Ureter (tissue), 1 donor: ENCODE data around the gene ARFGAP3. TPM values are rescaled to one million over a fixed set of nuclear protein-coding genes. Genes with fewer than 3 reads are reported as not detected.
A peak's percentile ranks its signal among the peaks of the same experiment; 100 is the strongest.

Experiments
- DNase-seq: peaks from one replicate; pipeline ENCODE4 v3.0.0-alpha.2; 2020; ENCODE audit warnings: low spot score
- total RNA-seq: library from RNA; stranded (reverse); gene quantifications from one replicate; pipeline ENCODE4 v1.2.4, GENCODE V29; 2023
- donor health status: DM: yes; HTN: yes; CAD: no.

Gene ARFGAP3
- total RNA-seq, 1 donor from 2014 or later: 32.8 TPM

DNA sequence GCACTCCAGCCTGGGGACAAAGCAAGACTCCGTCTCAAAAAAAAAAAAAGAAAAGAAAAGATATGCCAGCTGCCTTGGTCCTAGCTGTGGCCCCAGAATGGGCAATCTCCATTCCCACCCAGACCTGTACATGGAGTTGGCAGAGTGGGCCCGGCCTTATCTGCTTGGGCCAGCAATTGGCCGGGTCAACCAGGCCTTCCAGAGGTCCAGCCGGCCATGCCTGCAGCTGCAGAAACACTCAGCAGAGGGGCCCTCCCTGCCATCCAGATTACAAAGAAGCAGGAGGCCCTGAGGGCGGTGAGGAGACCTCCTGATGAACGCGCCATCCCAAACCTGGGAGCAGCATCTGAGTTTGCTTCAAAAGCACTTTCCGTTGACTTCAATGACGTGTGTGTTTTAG is 26.9 kb upstream of the ARFGAP3 start:
- DNase-seq: no peak

- no peak for DNase-seq
These were observed 26.0 kb upstream of the ARFGAP3 start for GRCh38 chr22:42883121-42883520.

- no peak for DNase-seq
These were observed 25.0 kb upstream of the ARFGAP3 start for GRCh38 chr22:42881982-42882656.

- no peak for DNase-seq
These were observed 24.2 kb upstream of the ARFGAP3 start for GRCh38 chr22:42881298-42881697.

- no peak for DNase-seq
These were observed 23.7 kb upstream of the ARFGAP3 start for GRCh38 chr22:42880815-42881214.

DNA sequence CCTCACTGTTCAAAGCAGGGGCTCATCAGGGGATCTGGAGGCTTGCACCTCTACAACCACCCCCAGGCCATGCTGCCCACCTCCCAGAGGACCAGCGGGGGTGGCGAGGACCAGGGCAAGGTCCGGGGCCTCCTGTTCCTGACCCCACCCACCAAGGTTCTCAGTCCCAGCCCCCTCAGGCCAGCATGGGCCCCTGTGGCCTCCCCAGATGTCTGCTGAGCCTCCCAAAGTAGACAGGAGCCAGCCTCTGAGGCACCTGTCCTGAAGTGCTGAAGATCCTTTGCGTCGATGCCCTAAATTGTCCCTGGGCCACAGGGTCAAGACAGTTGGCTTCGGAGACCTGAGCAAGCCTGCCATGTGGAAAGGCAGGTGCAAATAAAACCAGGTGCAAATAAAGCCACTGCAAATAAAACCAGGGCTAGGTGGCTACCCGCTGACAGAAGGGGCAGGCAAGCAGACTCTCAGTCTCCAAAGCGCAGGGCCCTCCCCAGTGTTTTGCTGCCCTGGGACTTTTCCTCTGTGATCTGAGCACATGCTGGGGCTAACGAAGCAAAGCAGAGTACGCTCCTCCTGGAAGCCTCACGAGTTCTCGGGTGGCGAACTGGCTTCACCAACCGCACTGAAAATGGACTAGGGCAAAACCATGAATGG is 22.4 kb upstream of the ARFGAP3 start:
- no peak for DNase-seq

DNA sequence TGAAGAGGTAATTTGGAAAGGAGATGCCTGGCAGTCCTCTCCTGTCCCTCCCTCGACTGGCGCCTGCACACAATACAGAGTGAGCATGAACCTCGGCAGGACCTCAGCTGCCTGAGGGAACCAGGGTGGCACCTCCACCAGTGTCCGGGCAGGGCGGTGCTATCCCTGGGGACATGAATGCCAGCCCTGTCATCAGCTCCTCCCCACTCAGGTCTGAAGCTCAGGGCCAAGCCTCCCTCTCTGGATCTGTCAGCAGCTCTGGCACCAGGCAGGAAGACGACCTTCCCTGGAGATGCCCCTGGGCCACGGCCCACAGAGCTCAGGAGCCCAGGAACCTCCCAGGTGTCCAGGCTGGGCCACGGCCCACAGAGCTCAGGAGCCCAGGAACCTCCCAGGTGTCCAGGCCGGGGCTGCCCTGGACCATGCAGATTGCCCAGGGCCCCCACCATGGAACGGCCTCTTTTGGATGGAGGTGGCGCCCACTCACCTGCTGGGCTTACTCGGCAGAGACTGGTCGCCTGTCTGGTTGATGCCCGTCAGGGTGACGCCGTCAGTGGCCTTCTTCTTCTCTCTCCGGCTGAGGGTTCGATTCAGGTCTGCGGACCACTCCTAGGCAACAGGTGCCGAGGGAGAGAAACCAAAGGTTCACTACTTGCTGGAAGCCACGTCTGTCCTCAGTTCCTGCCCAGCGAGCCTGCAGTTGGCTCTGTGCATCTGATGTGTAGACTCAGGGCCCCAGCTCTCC is 21.7 kb upstream of the ARFGAP3 start:
- no peak for DNase-seq

GRCh38 chr22:42877597-42878340 is 20.7 kb upstream of the ARFGAP3 start:
- no peak for DNase-seq

DNA sequence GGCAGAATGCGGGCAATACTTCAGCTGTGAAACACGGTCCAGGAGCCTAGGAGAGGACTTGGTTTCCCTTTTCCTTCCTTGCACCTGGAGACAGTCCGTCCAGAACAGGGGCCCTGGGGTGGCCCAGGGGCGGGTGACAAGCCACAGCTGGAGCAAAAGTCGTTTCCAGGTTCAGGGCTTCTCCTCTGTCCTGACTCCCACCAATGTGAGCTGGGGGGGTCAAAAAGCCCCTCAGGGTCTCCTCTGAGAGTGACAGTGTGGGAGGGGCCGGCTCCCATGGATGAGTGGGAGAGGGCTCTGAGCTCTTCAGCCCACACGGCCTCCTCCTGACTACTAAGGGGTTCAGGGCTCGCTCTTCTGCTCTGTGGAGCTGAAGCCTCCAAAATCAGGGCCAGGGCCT is 20.1 kb upstream of the ARFGAP3 start:
- no peak for DNase-seq

DNA sequence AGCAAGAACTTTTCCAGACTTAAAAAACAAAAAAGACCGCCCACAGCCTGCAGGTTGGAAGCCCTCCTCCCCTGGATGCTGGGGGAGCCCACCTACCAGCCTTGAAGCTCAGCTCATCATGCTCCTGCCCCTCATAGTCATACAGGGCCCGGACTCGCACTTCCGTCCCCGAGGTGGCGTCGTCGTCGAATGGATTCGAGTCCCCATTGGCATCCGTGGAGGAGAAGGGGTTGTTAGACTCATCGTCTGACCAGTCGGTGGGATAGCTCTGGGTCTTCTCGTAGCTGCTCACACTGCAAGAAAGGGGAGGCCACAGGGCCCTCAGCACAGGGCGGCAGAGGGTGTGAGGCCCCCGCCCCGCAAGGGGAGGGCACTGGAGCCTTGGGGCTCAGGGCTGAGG is 19.0 kb upstream of the ARFGAP3 start:
- DNase-seq: no peak

DNA sequence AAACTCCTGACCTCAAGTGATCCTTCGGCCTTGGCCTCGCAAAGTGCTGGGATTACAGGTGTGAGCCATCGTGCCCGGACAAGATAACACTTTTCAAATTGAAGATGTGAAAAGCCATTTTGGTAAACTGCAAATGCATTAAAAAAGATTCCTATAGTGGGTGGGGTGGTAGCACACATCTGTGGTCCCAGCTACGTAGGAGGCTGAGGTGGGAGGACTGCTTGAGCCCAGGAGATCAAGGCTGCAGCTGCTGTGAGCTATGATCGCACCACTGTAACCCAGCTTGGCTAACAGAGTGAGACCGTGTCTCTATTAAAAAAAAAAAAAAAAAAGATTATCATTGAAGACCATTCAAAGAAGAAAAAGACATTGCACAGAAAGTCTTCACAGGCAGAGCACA is 16.9 kb upstream of the ARFGAP3 start:
- DNase-seq: no peak

DNA sequence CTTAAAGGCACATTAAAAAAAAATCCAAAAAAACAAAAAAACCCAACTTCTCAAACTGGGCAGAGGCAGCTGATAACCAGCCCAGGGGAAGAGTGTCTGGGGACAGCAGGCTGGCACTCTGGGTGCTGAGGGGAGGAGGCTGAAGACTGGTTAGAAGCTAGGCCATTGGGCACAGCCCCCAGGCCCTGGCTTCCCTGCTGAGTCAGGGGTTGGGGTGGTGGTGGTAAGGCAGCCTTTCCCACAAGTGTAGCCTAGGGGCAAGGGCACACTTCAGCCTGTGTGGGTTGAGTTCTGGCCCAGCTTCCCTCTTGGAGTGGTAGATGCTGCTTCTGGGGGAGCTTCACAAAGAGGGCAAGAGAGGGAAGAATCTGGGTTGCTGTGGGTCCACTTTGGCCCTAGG is 16.3 kb upstream of the ARFGAP3 start:
- DNase-seq: no peak

DNA sequence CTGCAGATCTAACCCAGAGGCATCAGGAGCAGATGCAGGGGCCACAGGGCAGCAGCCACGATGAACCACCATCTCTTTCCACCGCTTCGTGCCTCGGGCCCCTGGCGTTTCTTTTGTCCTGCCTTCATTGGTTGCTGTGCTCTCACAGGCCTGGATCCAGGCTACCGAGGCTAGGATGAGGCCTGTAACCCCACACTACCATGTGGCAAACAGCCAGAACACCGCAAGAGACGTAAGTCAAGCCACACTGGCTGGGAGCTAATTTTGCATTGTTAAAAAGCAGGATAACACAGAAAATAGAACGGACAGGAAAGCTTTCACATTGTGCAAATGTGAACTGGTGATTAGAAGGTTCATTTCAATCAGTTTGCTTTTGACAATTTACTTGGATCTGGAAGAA is 15.7 kb upstream of the ARFGAP3 start:
- DNase-seq: no peak

- no peak for DNase-seq
These were observed 14.3 kb upstream of the ARFGAP3 start for GRCh38 chr22:42871146-42872050.

DNA sequence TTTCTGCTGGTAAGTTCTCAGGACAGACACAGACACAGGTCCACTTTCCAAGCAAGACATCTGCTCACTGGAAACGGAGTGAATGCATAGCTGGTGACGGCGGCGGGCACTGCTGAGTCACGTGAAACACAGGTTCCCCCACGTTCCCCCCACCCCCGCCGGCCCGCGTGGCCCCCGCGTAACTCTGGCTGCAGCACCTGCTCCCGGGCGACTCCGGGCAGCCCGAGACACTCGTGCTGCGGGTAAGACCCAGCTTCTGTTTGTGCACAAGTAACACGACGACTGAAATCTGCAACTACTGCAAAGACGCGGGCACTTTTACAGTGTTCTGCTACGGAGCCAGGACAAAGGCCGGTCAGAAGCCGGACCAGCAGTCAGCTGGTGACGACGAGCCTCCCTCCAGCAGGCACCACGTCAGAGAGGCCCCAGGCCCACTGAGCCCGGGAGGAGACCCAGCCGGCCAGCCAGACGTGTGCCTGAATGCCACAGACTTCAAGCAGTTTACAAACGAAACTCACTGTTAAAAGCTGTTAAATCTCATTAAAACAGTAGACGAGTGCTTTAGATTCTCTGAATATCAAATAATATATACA is 12.9 kb upstream of the ARFGAP3 start:
- DNase-seq: no peak

DNA sequence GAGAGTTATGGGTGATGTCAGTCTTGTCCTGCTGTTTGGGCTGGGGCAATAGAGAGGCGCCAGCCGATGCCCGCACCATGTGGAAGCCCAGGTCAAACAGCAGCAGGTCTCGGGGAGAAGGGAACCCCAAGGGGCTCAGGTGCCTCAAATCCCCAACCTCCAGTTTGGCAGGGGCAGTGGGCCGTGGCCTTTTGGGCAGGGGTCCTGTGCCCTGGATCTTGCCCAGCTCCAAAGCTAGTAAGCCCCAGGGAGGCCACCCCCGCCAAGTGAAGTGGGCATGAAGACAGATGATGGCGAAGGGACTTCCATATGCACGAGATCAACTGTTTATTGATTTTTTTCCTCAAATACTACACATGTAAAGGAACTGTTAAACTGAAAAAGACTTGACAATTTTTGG is 12.4 kb upstream of the ARFGAP3 start:
- DNase-seq: no peak

GRCh38 chr22:42868751-42869251 is 11.7 kb upstream of the ARFGAP3 start:
- DNase-seq: peak; percentile 62

GRCh38 chr22:42866100-42866499 is 9.0 kb upstream of the ARFGAP3 start:
- DNase-seq: no peak

DNA sequence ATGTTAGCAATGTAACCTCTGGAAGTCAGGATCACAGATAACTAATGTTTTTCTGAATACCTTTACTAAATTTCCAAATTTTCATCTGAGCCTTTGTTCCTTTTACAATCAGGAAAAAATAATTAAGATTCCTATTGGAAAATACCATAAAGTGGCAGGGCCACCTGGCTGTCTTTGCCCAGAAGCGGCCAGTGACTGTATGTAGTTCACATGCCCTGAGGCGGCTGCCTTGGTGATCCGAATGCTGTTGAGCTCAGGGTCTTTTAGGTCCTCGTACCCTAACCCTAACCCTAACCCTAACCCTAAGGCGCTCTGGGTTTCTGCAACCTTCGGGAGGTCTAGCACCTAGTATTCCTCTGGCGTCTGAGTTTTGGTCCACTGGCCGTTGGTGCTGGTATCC is 8.5 kb upstream of the ARFGAP3 start:
- DNase-seq: no peak

GRCh38 chr22:42863349-42863961 is 6.4 kb upstream of the ARFGAP3 start:
- no peak for DNase-seq
